Karpas-422 (cell line): ENCODE results near the gene SYNE4. TPM values are rescaled to one million over a fixed set of nuclear protein-coding genes. Genes with fewer than 3 reads are reported as not detected.
"Not testable (repeated sequence)": the region's sequence is repeated elsewhere in the genome, so short reads cannot be mapped to it uniquely, and the experiment has no call there.

Experiments used
- DNase-seq: peaks from one replicate; pipeline ENCODE4 v3.0.0-alpha.2; 2015
- H2AFZ ChIP-seq: fragments of 200-600 bp; sonication (generic); 2 replicates; pipeline ENCODE4 v1.6.1; 2014; ENCODE audit warnings: antibody characterized with exemption, low read length, mixed read lengths
- H3K27ac ChIP-seq: fragments of 200-600 bp; sonication (generic); 2 replicates; pipeline ENCODE4 v1.5.1; 2014; ENCODE audit warnings: mild to moderate bottlenecking, low read length, moderate library complexity
- H3K27me3 ChIP-seq: fragments of 200-600 bp; sonication (generic); 2 replicates; pipeline ENCODE4 v1.6.1; 2014; ENCODE audit warnings: low read length, mixed read lengths
- H3K36me3 ChIP-seq: fragments of 200-600 bp; sonication (generic); 2 replicates; pipeline ENCODE4 v1.6.1; 2014; ENCODE audit warnings: low read length, mixed read lengths; ENCODE audit not compliant: insufficient read depth
- H3K4me1 ChIP-seq: fragments of 200-600 bp; sonication (generic); 2 replicates; pipeline ENCODE4 v1.6.1; 2014; ENCODE audit warnings: mild to moderate bottlenecking, low read length, mixed read lengths
- H3K4me2 ChIP-seq: fragments of 200-600 bp; sonication (generic); 2 replicates; pipeline ENCODE4 v1.6.1; 2014; ENCODE audit warnings: low read length, low read depth, mild to moderate bottlenecking; ENCODE audit not compliant: poor library complexity, severe bottlenecking
- H3K4me3 ChIP-seq: fragments of 200-600 bp; sonication (generic); 2 replicates; pipeline ENCODE4 v1.5.1; 2014; ENCODE audit warnings: mild to moderate bottlenecking, antibody characterized with exemption, low read length, mixed read lengths
- H3K79me2 ChIP-seq: fragments of 200-600 bp; sonication (generic); 2 replicates; pipeline ENCODE4 v1.6.1; 2014; ENCODE audit warnings: mild to moderate bottlenecking, low read length, mixed read lengths
- H3K9ac ChIP-seq: fragments of 200-600 bp; sonication (generic); 2 replicates; pipeline ENCODE4 v1.6.0; 2014; ENCODE audit warnings: low read length
- H3K9me2 ChIP-seq: fragments of 200-600 bp; sonication (generic), shearing (Covaris generic); replicated peaks from 2 replicates; pipeline ENCODE4 v1.6.0; 2014; ENCODE audit warnings: mild to moderate bottlenecking, low read length, moderate library complexity; ENCODE audit not compliant: insufficient read depth
- H3K9me3 ChIP-seq: fragments of 300-700, 200-600 bp; sonication (generic); 2 replicates; pipeline ENCODE4 v1.6.1; 2014; ENCODE audit warnings: low read length, mixed read lengths
- H4K20me1 ChIP-seq: fragments of 200-600 bp; sonication (generic); 2 replicates; pipeline ENCODE4 v1.6.1; 2014; ENCODE audit warnings: mild to moderate bottlenecking, antibody characterized with exemption, low read length, low read depth; ENCODE audit not compliant: insufficient read depth
- total RNA-seq: library from RNA; depleted of rRNA; stranded (reverse); fragments of >200 nt; shearing (Covaris generic); gene quantifications from 2 replicates; pipeline ENCODE4 v1.2.3, GENCODE V29; 2014; ENCODE audit warnings: low replicate concordance

Gene SYNE4
- total RNA-seq, 1 experiment from 2014 or later = 1.2 TPM

- no peak for DNase-seq
- no peaks in the 10 kb centered on the region for H4K20me1 ChIP-seq
- peaks cover 9% of the 10 kb centered on the region for H3K4me1 ChIP-seq
- H3K4me2 ChIP-seq = no peak overlapping the region
- no peaks in the 10 kb centered on the region for H3K27me3 ChIP-seq
- H3K9ac ChIP-seq = no peak overlapping the region
- H3K27ac ChIP-seq = no peak overlapping the region
- H3K79me2 ChIP-seq = no peaks in the 10 kb centered on the region; the same call in 1 of the 2 replicates
- no peaks in the 10 kb centered on the region for H3K9me3 ChIP-seq
- no peak overlapping the region for H2AFZ ChIP-seq
- H3K4me3 ChIP-seq = no peak overlapping the region
- H3K36me3 ChIP-seq = 0 out of 2 replicates have a peak, but pooled peaks cover 2% of the 10 kb centered on the region
- no peaks in the 10 kb centered on the region for H3K9me2 ChIP-seq
Measured at GRCh38 chr19:36046443-36047050, 37.9 kb upstream of the SYNE4 start.

GRCh38 chr19:36043952-36044351 is 35.3 kb upstream of the SYNE4 start:
- Histone ChIP-seq H3K79me2 (no peaks in the 10 kb centered on the region), H3K27ac (no peak overlapping the region), H3K27me3 (no peaks in the 10 kb centered on the region), H3K9ac (no peak overlapping the region), H3K36me3 (0 out of 2 replicates have a peak, but pooled peaks cover 2% of the 10 kb centered on the region), H3K9me2 (no peaks in the 10 kb centered on the region), H3K4me2 (no peak overlapping the region), H4K20me1 (no peaks in the 10 kb centered on the region), H2AFZ (no peak overlapping the region), H3K4me1 (no peaks in the 10 kb centered on the region), H3K9me3 (no peaks in the 10 kb centered on the region), H3K4me3 (no peak overlapping the region)
- DNase-seq = no peak

GRCh38 chr19:36041831-36042230 is 33.2 kb upstream of the SYNE4 start:
- H3K9me2 ChIP-seq = no peaks in the 10 kb centered on the region
- no peaks in the 10 kb centered on the region for H3K27me3 ChIP-seq
- no peak overlapping the region for H3K27ac ChIP-seq
- no peaks in the 10 kb centered on the region for H3K9me3 ChIP-seq
- H4K20me1 ChIP-seq = no peaks in the 10 kb centered on the region
- no peaks in the 10 kb centered on the region for H3K79me2 ChIP-seq
- no peak overlapping the region for H2AFZ ChIP-seq
- no peaks in the 10 kb centered on the region for H3K4me1 ChIP-seq
- no peak for DNase-seq
- no peak overlapping the region for H3K9ac ChIP-seq
- no peak overlapping the region for H3K4me2 ChIP-seq
- no peak overlapping the region for H3K4me3 ChIP-seq
- H3K36me3 ChIP-seq = 0 out of 2 replicates have a peak, but pooled peaks cover 2% of the 10 kb centered on the region

GRCh38 chr19:36041092-36041491 is 32.5 kb upstream of the SYNE4 start:
- not testable (repeated sequence) for H3K4me3 ChIP-seq, H3K79me2 ChIP-seq, H3K27me3 ChIP-seq, H3K4me2 ChIP-seq, H3K4me1 ChIP-seq, H3K36me3 ChIP-seq, H3K9ac ChIP-seq, H4K20me1 ChIP-seq, H3K27ac ChIP-seq, DNase-seq, H2AFZ ChIP-seq, H3K9me3 ChIP-seq, H3K9me2 ChIP-seq

GRCh38 chr19:36040495-36040894 is 31.9 kb upstream of the SYNE4 start:
- H3K9ac ChIP-seq = no peak overlapping the region
- no peaks in the 10 kb centered on the region for H4K20me1 ChIP-seq
- no peak overlapping the region for H3K4me2 ChIP-seq
- H3K36me3 ChIP-seq = 0 out of 2 replicates have a peak, but pooled peaks cover 2% of the 10 kb centered on the region
- no peak overlapping the region for H3K27ac ChIP-seq
- no peaks in the 10 kb centered on the region for H3K79me2 ChIP-seq
- H2AFZ ChIP-seq = no peak overlapping the region
- no peaks in the 10 kb centered on the region for H3K9me2 ChIP-seq
- H3K4me3 ChIP-seq = no peak overlapping the region
- no peak for DNase-seq
- no peaks in the 10 kb centered on the region for H3K9me3 ChIP-seq
- H3K27me3 ChIP-seq = no peaks in the 10 kb centered on the region
- H3K4me1 ChIP-seq = no peaks in the 10 kb centered on the region

- no peaks in the 10 kb centered on the region for H3K4me1 ChIP-seq
- H3K79me2 ChIP-seq = no peaks in the 10 kb centered on the region
- no peaks in the 10 kb centered on the region for H3K9me3 ChIP-seq
- H3K9ac ChIP-seq = no peak within 1 kb of the TSS
- no peaks in the 10 kb centered on the region for H3K9me2 ChIP-seq
- no peaks in the 10 kb centered on the region for H4K20me1 ChIP-seq
- no peak within 1 kb of the TSS for H3K4me3 ChIP-seq
- H3K4me2 ChIP-seq = no peak within 1 kb of the TSS
- DNase-seq = no peak
- no peaks in the 10 kb centered on the region for H3K27me3 ChIP-seq
- H3K36me3 ChIP-seq = no peaks in the 10 kb centered on the region
- no peak within 1 kb of the TSS for H3K27ac ChIP-seq
- H2AFZ ChIP-seq = no peak within 1 kb of the TSS
Measured at GRCh38 chr19:36032251-36033104, 23.9 kb upstream of the SYNE4 start, which contains the start of gene CLIP3. CLIP3 (minus strand) TSS chr19:36032873; CDS start chr19:36032357, 516 bp downstream.

GRCh38 chr19:36031308-36031707 is 22.7 kb upstream of the SYNE4 start:
- H3K4me1 ChIP-seq = no peaks in the 10 kb centered on the region
- H2AFZ ChIP-seq = no peak overlapping the region
- H3K27me3 ChIP-seq = no peaks in the 10 kb centered on the region
- no peaks in the 10 kb centered on the region for H3K36me3 ChIP-seq
- no peak overlapping the region for H3K9ac ChIP-seq
- no peaks in the 10 kb centered on the region for H3K9me3 ChIP-seq
- H3K4me2 ChIP-seq = no peak overlapping the region
- no peak overlapping the region for H3K27ac ChIP-seq
- no peak overlapping the region for H3K4me3 ChIP-seq
- no peaks in the 10 kb centered on the region for H3K79me2 ChIP-seq
- no peaks in the 10 kb centered on the region for H3K9me2 ChIP-seq
- H4K20me1 ChIP-seq = no peaks in the 10 kb centered on the region
- no peak for DNase-seq

GRCh38 chr19:36030264-36031148 is 21.9 kb upstream of the SYNE4 start:
- H3K79me2 ChIP-seq = no peaks in the 10 kb centered on the region
- H3K4me1 ChIP-seq = no peaks in the 10 kb centered on the region
- no peaks in the 10 kb centered on the region for H4K20me1 ChIP-seq
- H3K9me2 ChIP-seq = no peaks in the 10 kb centered on the region
- H3K9ac ChIP-seq = no peak overlapping the region
- H3K9me3 ChIP-seq = no peaks in the 10 kb centered on the region
- no peak overlapping the region for H3K27ac ChIP-seq
- DNase-seq = no peak
- no peak overlapping the region for H3K4me2 ChIP-seq
- no peaks in the 10 kb centered on the region for H3K27me3 ChIP-seq
- no peak overlapping the region for H3K4me3 ChIP-seq
- H3K36me3 ChIP-seq = no peaks in the 10 kb centered on the region
- no peak overlapping the region for H2AFZ ChIP-seq
